Mesenchymal stem cell (in vitro differentiated cells and primary cell): Measurements from ENCODE around the gene MEF2D.

Source experiments
- DNase-seq: peaks from one replicate; pipeline ENCODE4 v3.0.0-alpha.2; 2013
- H2AFZ ChIP-seq: one replicate; pipeline ENCODE4 v1.6.1; 2013; ENCODE audit warnings: low read depth, mild to moderate bottlenecking, control low read depth, inconsistent platforms, low read length, moderate library complexity
- H2AK5ac ChIP-seq: 2 replicates; pipeline ENCODE4 v1.6.1; 2013; ENCODE audit warnings: low read length, moderate library complexity, mild to moderate bottlenecking, inconsistent platforms; ENCODE audit not compliant: severe bottlenecking
- H2BK120ac ChIP-seq: one replicate; pipeline ENCODE4 v1.6.1; 2013; ENCODE audit warnings: low read depth, mild to moderate bottlenecking, inconsistent platforms, low read length, moderate library complexity
- H2BK12ac ChIP-seq, 2 experiments: one replicate each; pipeline ENCODE4 v1.6.1; 2013; ENCODE audit warnings: inconsistent platforms in 2 of 2, low read length in 2 of 2, mild to moderate bottlenecking in 2 of 2, moderate library complexity in 2 of 2, control low read depth in 1 of 2
- H2BK15ac ChIP-seq: one replicate; pipeline ENCODE4 v1.6.1; 2013; ENCODE audit warnings: mild to moderate bottlenecking, low read depth, inconsistent platforms; ENCODE audit not compliant: poor library complexity, severe bottlenecking
- H2BK5ac ChIP-seq: 2 replicates; pipeline ENCODE4 v1.6.1; 2013; ENCODE audit warnings: low read depth, mild to moderate bottlenecking, low read length, control low read depth, inconsistent platforms; ENCODE audit not compliant: poor library complexity, severe bottlenecking
- H3K14ac ChIP-seq, 2 experiments: one replicate each; pipeline ENCODE4 v1.6.1; 2013; ENCODE audit warnings: inconsistent platforms in 2 of 2, low read length in 2 of 2, control low read depth in 1 of 2, mild to moderate bottlenecking in 1 of 2, moderate library complexity in 1 of 2
- H3K18ac ChIP-seq, 2 experiments: one replicate each; pipeline ENCODE4 v1.6.1; 2013; ENCODE audit warnings: inconsistent platforms in 2 of 2, low read length in 2 of 2, control low read depth in 1 of 2, low read depth in 1 of 2, mild to moderate bottlenecking in 1 of 2
- H3K23ac ChIP-seq, 2 experiments: one replicate each; pipeline ENCODE4 v1.6.1; 2013; ENCODE audit warnings: inconsistent platforms in 2 of 2, low read length in 2 of 2, mild to moderate bottlenecking in 2 of 2, moderate library complexity in 2 of 2, control low read depth in 1 of 2
- H3K27ac ChIP-seq: 2 replicates; pipeline ENCODE4 v1.5.1; 2013; ENCODE audit warnings: mild to moderate bottlenecking, moderate library complexity, low read length, control low read depth, inconsistent platforms; ENCODE audit not compliant: poor library complexity, severe bottlenecking
- H3K27me3 ChIP-seq, 2 experiments: 2 replicates each; pipeline versions ENCODE4 v1.6.1 to v1.7.0; 2013; ENCODE audit warnings: low read length in 2 of 2, mild to moderate bottlenecking in 2 of 2, moderate library complexity in 2 of 2, control low read depth in 1 of 2, inconsistent platforms in 1 of 2; ENCODE audit not compliant: control insufficient read depth in 1 of 2, insufficient read depth in 1 of 2
- H3K36me3 ChIP-seq, 2 experiments: 2 replicates each; pipeline versions ENCODE4 v1.6.1 to v1.7.0; 2013; ENCODE audit warnings: low read length in 2 of 2, control low read depth in 1 of 2, inconsistent platforms in 1 of 2, low read depth in 1 of 2, mild to moderate bottlenecking in 1 of 2; ENCODE audit not compliant: insufficient read depth in 2 of 2, control insufficient read depth in 1 of 2
- H3K4ac ChIP-seq, 2 experiments: one replicate each; pipeline ENCODE4 v1.6.1; 2013; ENCODE audit warnings: inconsistent platforms in 2 of 2, low read length in 2 of 2, mild to moderate bottlenecking in 2 of 2, moderate library complexity in 2 of 2, control low read depth in 1 of 2, low read depth in 1 of 2
- H3K4me1 ChIP-seq: 2 replicates; pipeline ENCODE4 v1.6.1; 2013; ENCODE audit warnings: low read depth, low read length, control low read depth; ENCODE audit not compliant: control insufficient read depth, insufficient read depth
- H3K4me2 ChIP-seq: 2 replicates; pipeline ENCODE4 v1.6.1; 2013; ENCODE audit warnings: low read length, mild to moderate bottlenecking, inconsistent platforms; ENCODE audit not compliant: poor library complexity, severe bottlenecking
- H3K4me3 ChIP-seq, 2 experiments: 2 replicates each; pipeline versions ENCODE4 v1.5.1 to v1.7.0; 2013; ENCODE audit warnings: low read length in 2 of 2, mild to moderate bottlenecking in 2 of 2, control low read depth in 1 of 2, low read depth in 1 of 2; ENCODE audit not compliant: insufficient read depth in 1 of 2
- H3K79me1 ChIP-seq: replicated peaks from 2 replicates; pipeline ENCODE4 v1.6.1; 2013; ENCODE audit warnings: mild to moderate bottlenecking, control low read depth, low read length, inconsistent platforms; ENCODE audit not compliant: poor library complexity, severe bottlenecking
- H3K9ac ChIP-seq: 2 replicates; pipeline ENCODE4 v1.7.0; 2013; ENCODE audit warnings: mild to moderate bottlenecking, low read length, moderate library complexity
- H3K9me3 ChIP-seq: 2 replicates; pipeline ENCODE4 v1.7.0; 2013; ENCODE audit warnings: mild to moderate bottlenecking, low read length; ENCODE audit not compliant: control insufficient read depth
- H4K8ac ChIP-seq: one replicate; pipeline ENCODE4 v1.6.1; 2013; ENCODE audit warnings: inconsistent platforms, mild to moderate bottlenecking, low read length, moderate library complexity
- H4K91ac ChIP-seq: one replicate; pipeline ENCODE4 v1.6.1; 2013; ENCODE audit warnings: mild to moderate bottlenecking, low read length, inconsistent platforms
- WGBS: methylation state at CpG from one replicate; pipeline ENCODE4 v1.1.7; 2013; ENCODE audit warnings: mixed read lengths; 5-methylcytosine and 5-hydroxymethylcytosine counted together

Gene MEF2D

DNA sequence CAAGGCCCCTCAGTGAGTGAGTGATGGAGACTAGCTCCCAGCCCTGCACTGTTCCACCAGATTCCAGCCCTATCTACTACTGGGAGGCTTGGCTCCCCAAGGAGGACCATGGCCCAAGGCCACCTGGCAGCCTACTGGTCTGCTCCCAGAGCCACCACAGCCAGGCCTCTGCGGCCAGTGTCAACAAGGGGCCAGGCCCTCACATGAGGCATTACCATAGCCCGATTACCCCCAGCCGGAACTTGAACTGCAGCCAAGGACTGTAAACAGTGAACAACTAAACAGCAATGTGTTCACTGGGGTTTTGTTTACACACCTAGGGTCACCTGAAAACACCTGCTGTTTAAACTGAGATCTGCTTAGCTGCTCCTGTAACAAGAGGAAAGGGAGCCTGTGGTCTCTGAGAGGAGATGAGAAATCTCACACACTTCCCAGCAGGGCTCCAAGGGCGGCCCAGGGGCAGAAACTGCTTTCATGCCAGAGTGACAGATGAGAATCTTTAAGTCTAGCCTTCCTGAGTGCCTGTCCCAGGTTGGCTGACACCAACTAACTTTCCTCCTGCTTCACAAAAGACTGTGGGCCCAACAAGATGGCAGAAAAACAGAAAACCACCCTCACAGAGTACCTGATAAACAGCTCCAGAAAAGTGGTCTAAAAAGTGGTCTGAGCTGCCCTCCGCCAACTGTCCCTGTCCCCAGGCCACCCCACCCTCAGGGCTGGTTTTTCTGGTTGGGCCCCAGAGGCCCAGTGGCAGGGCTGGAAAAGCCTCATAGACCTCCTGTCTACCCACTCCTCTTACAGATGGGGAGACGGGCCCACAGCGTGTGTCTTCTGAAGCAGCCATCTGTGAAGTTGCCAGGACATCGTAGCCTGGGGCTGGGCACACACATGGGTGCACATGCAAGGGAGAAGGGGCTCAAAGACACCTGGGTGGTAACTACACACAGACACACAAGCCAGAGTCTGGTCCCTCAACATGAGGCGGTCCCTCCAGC is 28.8 kb downstream of the MEF2D start:
- H4K91ac ChIP-seq: no peak overlapping the region
- no peak overlapping the region for H2AFZ ChIP-seq
- no peak overlapping the region for H3K4me3 ChIP-seq
- H2BK5ac ChIP-seq: no peak overlapping the region
- no peak for DNase-seq
- no peak overlapping the region for H3K4me2 ChIP-seq
- no peak overlapping the region for H3K14ac ChIP-seq
- H2BK15ac ChIP-seq: no peak overlapping the region
- H3K4ac ChIP-seq: no peak overlapping the region
- no peak overlapping the region for H2AK5ac ChIP-seq
- H3K27ac ChIP-seq: no peak overlapping the region
- H3K4me1 ChIP-seq: peaks cover 12% of the 10 kb centered on the region
- H3K79me1 ChIP-seq: peaks cover 44% of the 10 kb centered on the region
- peaks cover 78 to 85% of the 10 kb centered on the region in 2 experiments for H3K36me3 ChIP-seq
- H2BK12ac ChIP-seq: no peak overlapping the region
- H2BK120ac ChIP-seq: no peak overlapping the region
- no peaks in the 10 kb centered on the region for H3K9me3 ChIP-seq
- H3K23ac ChIP-seq: no peak overlapping the region
- H3K18ac ChIP-seq: no peak overlapping the region
- H3K9ac ChIP-seq: peak overlapping the region; percentile 22
- WGBS: 98% methylated on average over 9 of the region's 9 CpGs
- H4K8ac ChIP-seq: no peak overlapping the region
- H3K27me3 ChIP-seq: no peaks in the 10 kb centered on the region

- WGBS: no CpG with 5 or more reads among the region's 1 CpG
- Histone ChIP-seq H4K91ac (no peak overlapping the region), H3K4ac (no peak overlapping the region), H2AFZ (no peak overlapping the region), H3K18ac (no peak overlapping the region), H3K79me1 (peaks cover 40% of the 10 kb centered on the region), H2BK5ac (no peak overlapping the region), H3K23ac (no peak overlapping the region), H3K27me3 (no peaks in the 10 kb centered on the region), H2BK120ac (no peak overlapping the region), H3K27ac (no peak overlapping the region), H3K14ac (no peak overlapping the region), H2AK5ac (no peak overlapping the region), H2BK12ac (no peak overlapping the region), H4K8ac (no peak overlapping the region), H3K9me3 (no peaks in the 10 kb centered on the region), H3K4me2 (no peak overlapping the region), H3K4me3 (no peak overlapping the region), H3K4me1 (peaks cover 9% of the 10 kb centered on the region), H3K36me3 (peaks cover 78 to 80% of the 10 kb centered on the region in 2 experiments), H2BK15ac (no peak overlapping the region), H3K9ac (no peak overlapping the region)
- DNase-seq: no peak
These were observed 30.1 kb downstream of the MEF2D start for GRCh38 chr1:156470473-156470872.

DNA sequence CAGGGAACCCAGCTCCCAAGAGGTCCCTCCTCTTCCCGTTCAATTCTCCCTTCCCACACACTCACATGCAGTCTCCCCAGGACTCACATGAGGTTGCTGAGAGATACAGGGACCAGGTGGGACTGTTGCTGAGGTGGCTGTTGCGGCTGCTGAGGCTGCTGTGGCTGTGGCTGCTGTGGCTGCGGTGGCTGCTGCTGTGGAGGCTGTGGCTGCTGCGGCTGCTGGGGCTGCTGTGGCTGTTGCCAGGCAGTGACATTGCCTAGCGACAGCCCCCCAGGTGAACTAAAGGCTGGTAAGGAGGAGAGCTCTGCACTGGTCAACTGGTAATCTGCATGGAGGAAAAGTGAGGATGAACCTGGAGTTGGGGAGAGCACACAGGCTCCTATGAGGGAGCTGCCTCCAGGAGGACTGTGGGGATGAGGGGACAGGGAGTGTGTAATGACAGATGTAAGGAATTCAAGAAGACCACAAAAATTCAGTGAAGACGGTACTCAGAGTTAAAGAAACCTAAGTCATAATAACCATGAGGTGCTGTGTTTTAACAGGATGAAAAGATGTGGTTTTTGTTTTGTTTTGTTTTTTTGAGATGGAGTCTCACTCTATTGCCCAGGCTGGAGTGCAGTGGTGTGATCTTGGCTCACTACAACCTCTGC is 31.8 kb downstream of the MEF2D start:
- 87% methylated on average over 5 of the region's 6 CpGs for WGBS

GRCh38 chr1:156467906-156468305 is 32.7 kb downstream of the MEF2D start:
- H3K4me2 ChIP-seq: no peak overlapping the region
- DNase-seq: no peak
- H3K4ac ChIP-seq: no peak overlapping the region
- H2AK5ac ChIP-seq: no peak overlapping the region
- H3K23ac ChIP-seq: no peak overlapping the region
- H3K14ac ChIP-seq: no peak overlapping the region
- no peak overlapping the region for H2BK15ac ChIP-seq
- no peak overlapping the region for H4K8ac ChIP-seq
- no peak overlapping the region for H2BK12ac ChIP-seq
- H3K27me3 ChIP-seq: no peaks in the 10 kb centered on the region
- H2AFZ ChIP-seq: no peak overlapping the region
- no peaks in the 10 kb centered on the region for H3K9me3 ChIP-seq
- peaks cover 10% of the 10 kb centered on the region for H3K4me1 ChIP-seq
- no peak overlapping the region for H2BK5ac ChIP-seq
- no peak overlapping the region for H3K4me3 ChIP-seq
- WGBS: 97% methylated on average over 18 of the region's 18 CpGs
- no peak overlapping the region for H3K9ac ChIP-seq
- H3K18ac ChIP-seq: no peak overlapping the region
- no peak overlapping the region for H4K91ac ChIP-seq
- H3K79me1 ChIP-seq: peaks cover 36% of the 10 kb centered on the region
- peaks cover 60 to 71% of the 10 kb centered on the region in 2 experiments for H3K36me3 ChIP-seq
- no peak overlapping the region for H2BK120ac ChIP-seq
- H3K27ac ChIP-seq: no peak overlapping the region

More for the DNA sequence above, 31.8 kb downstream of the MEF2D start:
- Histone ChIP-seq H2BK120ac (no peak overlapping the region), H3K36me3 (peaks cover 69 to 74% of the 10 kb centered on the region in 2 experiments), H2BK12ac (no peak overlapping the region), H2AFZ (no peak overlapping the region), H3K27me3 (no peaks in the 10 kb centered on the region), H3K4me2 (no peak overlapping the region), H3K4me1 (peaks cover 9% of the 10 kb centered on the region), H3K9me3 (no peaks in the 10 kb centered on the region), H3K4me3 (no peak overlapping the region), H3K9ac (no peak overlapping the region), H3K27ac (no peak overlapping the region), H3K79me1 (peaks cover 36% of the 10 kb centered on the region), H2AK5ac (no peak overlapping the region), H3K4ac (no peak overlapping the region), H3K18ac (no peak overlapping the region), H4K8ac (no peak overlapping the region), H2BK15ac (no peak overlapping the region), H3K14ac (no peak overlapping the region), H2BK5ac (no peak overlapping the region), H3K23ac (no peak overlapping the region), H4K91ac (no peak overlapping the region)
- DNase-seq: no peak
